Stomach (tissue), 9 donors: ENCODE measurements around the gene LCN12. TPM values are rescaled to one million over a fixed set of nuclear protein-coding genes. Genes with fewer than 3 reads are reported as not detected.

Experiments
- DNase-seq, 2 donors: peaks; one replicate each; pipeline versions ENCODE4 v3.0.0 to v3.0.0-alpha.2; 2013 to 2019
- H3K27ac ChIP-seq, 5 donors: fragments of 200-600 bp in 4 of 5; sonication (generic) in 4 of 5; one replicate each; pipeline ENCODE4 v1.5.1; 2013 to 2019; ENCODE audit warnings: mild to moderate bottlenecking in 1 of 5, moderate library complexity in 1 of 5
- H3K27me3 ChIP-seq, 3 donors: fragments of 200-600 bp; sonication (generic); one replicate each; pipeline ENCODE4 v1.5.1; 2017 to 2019; ENCODE audit warnings: mixed run types in 1 of 3
- H3K36me3 ChIP-seq, 4 donors: fragments of 200-600 bp; sonication (generic); 1 replicate in 3 of 4; 2 replicates in 1 of 4; pipeline ENCODE4 v1.5.1; 2016 to 2019
- H3K4me1 ChIP-seq, 4 donors: fragments of 200-600 bp; sonication (generic); one replicate each; pipeline ENCODE4 v1.5.1; 2016 to 2019
- H3K4me3 ChIP-seq, 4 donors: fragments of 200-600 bp; sonication (generic) in 3 of 4; one replicate each; pipeline ENCODE4 v1.5.1; 2016 to 2019; ENCODE audit warnings: mild to moderate bottlenecking in 1 of 4
- H3K9me3 ChIP-seq, 4 donors: fragments of 200-600 bp; sonication (generic); one replicate each; pipeline ENCODE4 v1.5.1; 2016 to 2019
- EP300 ChIP-seq: sonication (generic); formaldehyde crosslinking; IDR thresholded peaks from one replicate; pipeline ENCODE4 v1.6.1; 2017; ENCODE audit warnings: antibody characterized with exemption
- POLR2A ChIP-seq, 4 donors: fragments of 450-650 bp; IDR thresholded peaks; one replicate each; pipeline ENCODE4 v1.6.1; 2016; ENCODE audit warnings: antibody characterized with exemption in 4 of 4, control low read depth in 2 of 4, mild to moderate bottlenecking in 1 of 4, moderate library complexity in 1 of 4
- POLR2AphosphoS5 ChIP-seq, 3 donors: sonication (generic); formaldehyde crosslinking; IDR thresholded peaks; one replicate each; pipeline ENCODE4 v1.6.1; 2016; ENCODE audit warnings: antibody characterized with exemption in 3 of 3
- WGBS, 5 donors: extraction: QIAGEN DNeasy Blood & Tissue Kit in 3 of 5; methylation state at CpG; one replicate each; pipeline versions ENCODE4 v1.1.5 to v1.1.7; 2013 to 2018; 5-methylcytosine and 5-hydroxymethylcytosine counted together
- intact Hi-C: fragments of 100-400 bp; cut with DNase I; formaldehyde crosslinking; loops from one replicate; pipeline ENCODE4 v1.15.1; 2023; ENCODE audit warnings: low total_unique reads
- polyA plus RNA-seq, 3 donors: library from polyadenylated mRNA; stranded (reverse); fragments of 200-250 nt; gene quantifications; one replicate each; pipeline ENCODE4 v1.2.3, GENCODE V29; 2013
- total RNA-seq, 5 donors: library from RNA; depleted of rRNA; stranded (reverse); fragments of >200 nt; gene quantifications; one replicate each; pipeline versions ENCODE4 v1.1.0 to v1.2.3, GENCODE V29; 2014 to 2016
- TF ChIP-seq, protein P1 (sequence below), 7 experiments: fragments of 450-650 bp in 4 of 7; fragments of 200-600 bp in 3 of 7; sonication (generic) in 3 of 7; IDR thresholded peaks; one replicate each; pipeline ENCODE4 v1.5.1; 2016 to 2019; ENCODE audit warnings: antibody characterized with exemption in 7 of 7, control low read depth in 2 of 7, mild to moderate bottlenecking in 1 of 7
- donor health status: healthy with polysubstance abuse.
- donor health status: Bipolar disorder and iron deficiency.
- donor health status: healthy.

LCN12 gene
- total and polyA plus RNA-seq, 8 donors: 0.73 to 6.3 (median 2.3) TPM; not detected in 3

DNA sequence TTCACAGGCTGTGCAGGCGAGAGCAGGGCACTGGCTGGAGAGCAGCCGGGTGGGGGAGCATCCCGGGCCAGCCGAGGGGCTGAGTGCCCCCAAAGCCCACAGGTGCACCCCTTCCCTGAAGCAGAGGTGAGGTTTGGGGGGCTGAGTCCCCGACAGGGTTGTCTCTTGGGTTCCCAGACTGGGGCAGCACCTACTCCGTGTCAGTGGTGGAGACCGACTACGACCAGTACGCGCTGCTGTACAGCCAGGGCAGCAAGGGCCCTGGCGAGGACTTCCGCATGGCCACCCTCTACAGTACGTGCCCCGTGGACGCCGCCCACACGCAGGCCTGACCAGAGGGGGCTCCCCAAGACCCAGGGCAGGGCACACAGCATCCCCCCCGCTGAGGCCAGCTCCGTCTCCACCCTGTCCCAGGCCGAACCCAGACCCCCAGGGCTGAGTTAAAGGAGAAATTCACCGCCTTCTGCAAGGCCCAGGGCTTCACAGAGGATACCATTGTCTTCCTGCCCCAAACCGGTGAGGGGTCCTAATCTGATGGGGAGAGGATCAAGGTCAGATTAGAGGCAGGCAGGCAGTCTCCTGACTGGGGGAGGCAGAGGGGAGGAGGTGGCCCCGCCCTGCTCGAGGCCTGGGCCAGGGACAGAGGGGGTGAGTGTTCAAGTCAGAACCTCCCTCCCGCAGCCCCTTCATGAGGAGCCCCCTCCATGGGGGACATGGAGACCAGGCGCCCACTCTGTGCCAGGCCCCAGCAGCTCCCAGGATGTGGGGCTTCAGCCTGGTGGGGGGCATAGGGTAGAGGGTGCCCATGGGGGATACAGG is 27.9 kb downstream of the LCN12 start:
- peak overlapping the region in 1 of 4 donors; percentile 6 for H3K4me3 ChIP-seq
- 81 to 89% (median 87%) methylated on average over 10 to 26 of the region's 26 CpGs for WGBS, 5 donors
- H3K4me1 ChIP-seq: peaks cover 16 to 42% (median 32%) of the 10 kb centered on the region in 4 donors

DNA sequence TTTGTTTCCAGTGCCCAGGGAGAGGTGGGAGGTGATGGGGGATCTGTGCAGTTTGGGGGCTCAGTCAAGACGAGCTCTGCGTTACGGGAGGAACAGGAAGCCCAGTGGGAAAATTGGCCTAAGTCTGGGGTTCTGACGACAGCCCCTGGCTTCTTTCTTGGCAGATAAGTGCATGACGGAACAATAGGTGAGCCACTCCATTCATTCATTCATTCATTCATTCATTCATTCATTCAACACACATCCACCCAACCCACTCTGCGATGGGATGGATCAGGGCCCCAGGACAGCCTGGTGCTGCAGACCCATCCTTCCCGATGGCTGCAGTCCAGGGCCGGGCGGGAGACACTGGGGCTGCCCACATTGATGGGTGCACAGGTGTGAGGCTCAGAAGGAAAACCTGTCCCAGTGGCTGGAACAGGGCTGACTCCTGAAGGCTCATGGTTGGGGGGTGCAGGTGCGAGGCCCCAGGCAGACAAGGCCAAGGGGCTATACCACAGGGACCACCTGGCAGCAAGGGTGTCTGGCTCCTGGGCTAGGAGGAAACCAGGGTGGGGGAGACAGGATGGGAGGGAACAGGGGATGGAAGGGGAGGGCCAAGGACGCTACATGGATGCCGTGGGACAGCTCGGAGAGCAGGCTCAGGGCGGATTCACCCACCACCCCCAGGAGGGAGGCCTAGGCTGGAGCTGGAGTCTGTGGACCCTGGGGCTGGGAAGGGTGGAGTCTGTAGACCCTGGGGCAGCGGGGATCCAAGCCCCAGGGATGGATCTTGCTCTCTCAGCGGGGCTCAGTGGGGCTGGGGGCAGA is 28.8 kb downstream of the LCN12 start:
- Histone ChIP-seq H3K4me3 (no peak overlapping the region), H3K9me3 (no peaks in the 10 kb centered on the region), H3K27ac (peak overlapping the region in 4 of 5 donors; percentile 9 to 51 (median 26)), H3K27me3 (peaks cover 12 to 67% (median 29%) of the 10 kb centered on the region in 3 donors), H3K4me1 (peaks cover 15 to 38% (median 34%) of the 10 kb centered on the region in 4 donors), H3K36me3 (no peaks in the 10 kb centered on the region)
- no peak for DNase-seq
- WGBS, 5 donors: 86 to 91% (median 90%) methylated on average over 11 to 16 of the region's 16 CpGs
- intact Hi-C loops: no loop called here
- TF ChIP-seq, protein P1, sequence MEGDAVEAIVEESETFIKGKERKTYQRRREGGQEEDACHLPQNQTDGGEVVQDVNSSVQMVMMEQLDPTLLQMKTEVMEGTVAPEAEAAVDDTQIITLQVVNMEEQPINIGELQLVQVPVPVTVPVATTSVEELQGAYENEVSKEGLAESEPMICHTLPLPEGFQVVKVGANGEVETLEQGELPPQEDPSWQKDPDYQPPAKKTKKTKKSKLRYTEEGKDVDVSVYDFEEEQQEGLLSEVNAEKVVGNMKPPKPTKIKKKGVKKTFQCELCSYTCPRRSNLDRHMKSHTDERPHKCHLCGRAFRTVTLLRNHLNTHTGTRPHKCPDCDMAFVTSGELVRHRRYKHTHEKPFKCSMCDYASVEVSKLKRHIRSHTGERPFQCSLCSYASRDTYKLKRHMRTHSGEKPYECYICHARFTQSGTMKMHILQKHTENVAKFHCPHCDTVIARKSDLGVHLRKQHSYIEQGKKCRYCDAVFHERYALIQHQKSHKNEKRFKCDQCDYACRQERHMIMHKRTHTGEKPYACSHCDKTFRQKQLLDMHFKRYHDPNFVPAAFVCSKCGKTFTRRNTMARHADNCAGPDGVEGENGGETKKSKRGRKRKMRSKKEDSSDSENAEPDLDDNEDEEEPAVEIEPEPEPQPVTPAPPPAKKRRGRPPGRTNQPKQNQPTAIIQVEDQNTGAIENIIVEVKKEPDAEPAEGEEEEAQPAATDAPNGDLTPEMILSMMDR (IDR thresholded peaks at IDR 0.05): no peak
- no peak for TF ChIP-seq POLR2A (IDR thresholded peaks at IDR 0.05)
- TF ChIP-seq EP300: no peak
- TF ChIP-seq POLR2AphosphoS5 (IDR thresholded peaks at IDR 0.05): no peak

More for the DNA sequence above, 27.9 kb downstream of the LCN12 start:
- no peak overlapping the region for H3K27ac ChIP-seq
- no peak for DNase-seq
- peaks cover 4 to 58% (median 20%) of the 10 kb centered on the region in 3 donors for H3K27me3 ChIP-seq
- intact Hi-C loops: no loop called here
- no peak for TF ChIP-seq EP300
- TF ChIP-seq, protein P1 (IDR thresholded peaks at IDR 0.05): no peak
- H3K9me3 ChIP-seq: no peaks in the 10 kb centered on the region
- H3K36me3 ChIP-seq: no peaks in the 10 kb centered on the region

DNA sequence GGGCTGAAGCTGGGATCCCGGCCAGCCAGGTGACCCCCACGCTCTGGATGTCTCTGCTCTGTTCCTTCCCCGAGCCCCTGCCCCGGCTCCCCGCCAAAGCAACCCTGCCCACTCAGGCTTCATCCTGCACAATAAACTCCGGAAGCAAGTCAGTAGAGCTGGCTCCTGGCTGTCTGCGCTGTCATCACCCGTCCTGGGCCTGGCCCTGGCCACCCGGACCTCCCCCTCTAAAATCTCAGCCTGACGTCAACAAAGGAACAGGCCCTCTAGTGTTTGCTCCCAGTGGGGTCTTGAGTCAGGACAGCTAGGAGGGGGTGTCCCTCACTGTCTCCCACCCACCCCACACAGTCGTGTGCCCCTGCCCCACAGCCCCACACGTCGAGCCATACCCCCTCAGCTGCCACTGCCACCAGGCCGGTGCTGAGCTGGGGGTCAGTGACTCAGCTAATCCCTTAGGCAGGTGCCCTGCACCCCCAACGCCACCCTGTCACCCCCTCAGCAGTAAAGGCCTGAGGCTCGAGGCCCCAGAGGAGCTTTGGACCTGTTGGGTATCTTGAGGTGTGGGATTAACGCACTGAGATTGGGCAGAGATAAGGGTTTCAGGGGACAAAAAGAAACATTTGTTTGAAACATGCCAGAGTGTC is 29.6 kb downstream of the LCN12 start:
- no peaks in the 10 kb centered on the region for H3K36me3 ChIP-seq
- H3K27me3 ChIP-seq: peaks cover 12 to 69% (median 34%) of the 10 kb centered on the region in 3 donors

More for the DNA sequence above, 29.6 kb downstream of the LCN12 start:
- no peak overlapping the region for H3K4me3 ChIP-seq
- TF ChIP-seq POLR2AphosphoS5 (IDR thresholded peaks at IDR 0.05) (no peak), EP300 (no peak), POLR2A (IDR thresholded peaks at IDR 0.05) (no peak)
- TF ChIP-seq, protein P1 (IDR thresholded peaks at IDR 0.05): no peak
- H3K4me1 ChIP-seq: peaks cover 15 to 30% (median 30%) of the 10 kb centered on the region in 4 donors
- H3K9me3 ChIP-seq: no peaks in the 10 kb centered on the region
- no peak for DNase-seq
- intact Hi-C loops: no loop called here
- peak overlapping the region in 4 of 5 donors; percentile 7 to 51 (median 14) for H3K27ac ChIP-seq
- WGBS, 5 donors: 67 to 84% (median 70%) methylated on average over 13 to 17 of the region's 17 CpGs
